Calu3 (cell line): ENCODE measurements around the gene KCNH2. TPM values are rescaled to one million over a fixed set of nuclear protein-coding genes. Genes with fewer than 3 reads are reported as not detected.

Experiments used
- BruUV-seq: library from RNA; stranded (reverse); fragments of 400-500 nt; replicated peaks from 2 replicates; lab custom pipeline; 2021; lab: Mats Ljungman, UMichigan
- CTCF ChIA-PET: fragments of 300-600 bp; sonication (Branson Sonifier 250); formaldehyde crosslinking; loops from one replicate; lab custom pipeline; 2022; ENCODE audit warnings: antibody characterized with exemption; lab: Charles Lee
- DNase-seq: peaks from one replicate; pipeline ENCODE4 v3.0.0; 2022
- H3K27ac Mint-ChIP-seq: one replicate; pipeline ENCODE4 v1.8.0; 2022; ENCODE audit warnings: mixed read lengths; ENCODE audit not compliant: unreplicated experiment
- H3K27me3 Mint-ChIP-seq: one replicate; pipeline ENCODE4 v1.8.0; 2022; ENCODE audit warnings: mixed read lengths; ENCODE audit not compliant: unreplicated experiment
- H3K36me3 Mint-ChIP-seq: one replicate; pipeline ENCODE4 v1.8.0; 2022; ENCODE audit warnings: mild to moderate bottlenecking, moderate library complexity, mixed read lengths; ENCODE audit not compliant: insufficient read depth, unreplicated experiment
- H3K4me1 Mint-ChIP-seq: one replicate; pipeline ENCODE4 v1.8.0; 2022; ENCODE audit warnings: mild to moderate bottlenecking, low read depth, mixed read lengths; ENCODE audit not compliant: unreplicated experiment
- H3K4me3 Mint-ChIP-seq: one replicate; pipeline ENCODE4 v1.8.0; 2022; ENCODE audit warnings: mild to moderate bottlenecking, low read depth, moderate library complexity, mixed read lengths; ENCODE audit not compliant: unreplicated experiment
- H3K9me3 Mint-ChIP-seq: one replicate; pipeline ENCODE4 v1.8.0; 2022; ENCODE audit warnings: low read depth, mixed read lengths; ENCODE audit not compliant: unreplicated experiment
- CTCF ChIP-seq: fragments of 200-600 bp; IDR thresholded peaks from one replicate; pipeline ENCODE4 v1.8.0; 2022; ENCODE audit warnings: antibody characterized with exemption; ENCODE audit not compliant: unreplicated experiment
- intact Hi-C: fragments of 100-400 bp; cut with micrococcal nuclease; formaldehyde crosslinking; loops from one replicate; pipeline ENCODE4 v1.10.0; 2022; ENCODE audit not compliant: unreplicated experiment
- total RNA-seq: library from RNA; stranded (reverse); gene quantifications from 2 replicates; pipeline ENCODE4 v1.2.3, GENCODE V29; 2022

Gene KCNH2
- total RNA-seq, 1 experiment from 2014 or later: 0.45 TPM

- TF ChIP-seq CTCF: no peak
- no peaks in the 10 kb centered on the region for H3K9me3 Mint-ChIP-seq
- H3K36me3 Mint-ChIP-seq: peaks cover 13% of the 10 kb centered on the region
- peak overlapping the region; percentile 79 for H3K4me3 Mint-ChIP-seq
- H3K27ac Mint-ChIP-seq: no peak overlapping the region
- H3K27me3 Mint-ChIP-seq: peaks cover 76% of the 10 kb centered on the region
- H3K4me1 Mint-ChIP-seq: peaks cover 8% of the 10 kb centered on the region
- DNase-seq: peak; percentile 62
- intact Hi-C loops: no loop called here
- CTCF ChIA-PET: no interaction called here
- BruUV-seq: no TSS peak
Observed at GRCh38 chr7:150974468-150975391, 3.4 kb downstream of the KCNH2 start.

GRCh38 chr7:150973571-150974451, 4.3 kb downstream of the KCNH2 start:
- BruUV-seq: no TSS peak
- DNase-seq: no peak
- Mint-ChIP-seq H3K27me3 (peaks cover 76% of the 10 kb centered on the region), H3K36me3 (peaks cover 13% of the 10 kb centered on the region), H3K27ac (no peak overlapping the region), H3K9me3 (no peaks in the 10 kb centered on the region), H3K4me3 (peak overlapping the region; percentile 79), H3K4me1 (peaks cover 8% of the 10 kb centered on the region)
- CTCF ChIA-PET: no interaction called here
- TF ChIP-seq CTCF: no peak
- intact Hi-C loops: no loop called here

GRCh38 chr7:150972741-150973140, 5.4 kb downstream of the KCNH2 start:
- no peaks in the 10 kb centered on the region for H3K9me3 Mint-ChIP-seq
- intact Hi-C loops: no loop called here
- CTCF ChIA-PET: no interaction called here
- no peak for DNase-seq
- H3K27me3 Mint-ChIP-seq: peaks cover 76% of the 10 kb centered on the region
- no TSS peak for BruUV-seq
- peaks cover 8% of the 10 kb centered on the region for H3K4me1 Mint-ChIP-seq
- no peak overlapping the region for H3K27ac Mint-ChIP-seq
- no peak overlapping the region for H3K4me3 Mint-ChIP-seq
- TF ChIP-seq CTCF: no peak
- H3K36me3 Mint-ChIP-seq: peaks cover 13% of the 10 kb centered on the region

DNA sequence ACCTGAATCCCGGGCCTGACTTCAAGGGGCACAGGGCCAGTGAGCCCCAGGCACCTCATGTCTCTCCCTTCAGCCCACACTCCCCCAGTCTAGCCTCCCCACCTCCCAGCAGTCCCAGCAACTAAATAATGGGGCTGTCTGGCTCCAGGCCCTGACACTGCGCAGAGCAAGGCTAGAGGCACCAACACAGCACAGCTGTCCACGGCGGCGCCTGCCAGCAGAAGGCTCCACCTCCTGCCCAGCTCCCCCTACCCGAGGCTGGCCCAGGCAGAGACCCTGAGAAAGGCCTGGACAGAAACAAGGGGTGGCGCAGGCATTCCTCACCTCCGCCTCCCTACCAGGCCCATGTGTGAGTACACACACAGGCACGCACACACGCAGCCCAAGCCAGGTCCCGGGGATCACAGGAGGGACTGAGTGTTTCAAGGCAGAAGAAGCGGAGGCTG, 6.1 kb downstream of the KCNH2 start:
- intact Hi-C loops: no loop called here
- TF ChIP-seq CTCF: no peak
- CTCF ChIA-PET: no interaction called here
- Mint-ChIP-seq H3K27ac (no peak overlapping the region), H3K9me3 (no peaks in the 10 kb centered on the region), H3K4me3 (no peak overlapping the region), H3K36me3 (peaks cover 13% of the 10 kb centered on the region), H3K27me3 (peaks cover 76% of the 10 kb centered on the region), H3K4me1 (peaks cover 4% of the 10 kb centered on the region)
- no peak for DNase-seq
- BruUV-seq: no TSS peak
